ENCODE measurements around the gene B4GALNT4.
"Not testable (repeated sequence)": the region's sequence is repeated elsewhere in the genome, so short reads cannot be mapped to it uniquely, and the experiment has no call there.

Gene B4GALNT4

DNA sequence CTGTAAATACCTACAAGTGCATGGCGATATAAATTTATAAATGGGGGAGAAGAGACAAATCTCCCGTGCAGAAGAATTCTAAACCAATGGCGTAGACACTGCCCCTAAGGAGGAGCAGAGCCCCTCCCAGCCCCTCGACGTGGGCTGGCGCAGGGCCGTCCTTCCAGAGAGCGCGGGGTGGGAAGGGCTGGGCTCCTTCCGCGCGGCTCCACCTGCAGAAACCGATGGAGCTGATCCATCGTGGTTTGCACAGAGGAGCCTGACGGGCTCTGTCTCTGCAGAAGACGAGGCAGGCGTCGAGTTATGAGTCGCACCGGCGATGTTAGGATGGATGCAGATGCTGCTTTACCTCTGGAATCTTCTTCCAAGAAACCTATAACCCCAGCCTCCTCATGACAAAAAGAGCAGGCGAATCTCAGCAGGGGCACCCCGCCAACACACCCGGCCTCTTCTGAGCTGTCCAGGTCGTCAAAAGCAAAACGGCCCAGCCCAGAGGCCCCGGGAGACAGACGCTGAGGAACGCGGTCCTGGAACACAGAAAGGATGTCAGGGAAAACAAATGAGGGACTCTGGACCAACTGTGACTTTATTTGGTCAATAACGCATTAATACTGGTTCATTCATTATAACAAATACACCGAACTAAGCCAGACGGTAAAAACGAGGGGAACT lies 11.0 kb upstream of the B4GALNT4 start:
- no peak for DNase-seq (ENCODE audit: low read depth in 1 of 2, low spot score in 1 of 2)

DNA sequence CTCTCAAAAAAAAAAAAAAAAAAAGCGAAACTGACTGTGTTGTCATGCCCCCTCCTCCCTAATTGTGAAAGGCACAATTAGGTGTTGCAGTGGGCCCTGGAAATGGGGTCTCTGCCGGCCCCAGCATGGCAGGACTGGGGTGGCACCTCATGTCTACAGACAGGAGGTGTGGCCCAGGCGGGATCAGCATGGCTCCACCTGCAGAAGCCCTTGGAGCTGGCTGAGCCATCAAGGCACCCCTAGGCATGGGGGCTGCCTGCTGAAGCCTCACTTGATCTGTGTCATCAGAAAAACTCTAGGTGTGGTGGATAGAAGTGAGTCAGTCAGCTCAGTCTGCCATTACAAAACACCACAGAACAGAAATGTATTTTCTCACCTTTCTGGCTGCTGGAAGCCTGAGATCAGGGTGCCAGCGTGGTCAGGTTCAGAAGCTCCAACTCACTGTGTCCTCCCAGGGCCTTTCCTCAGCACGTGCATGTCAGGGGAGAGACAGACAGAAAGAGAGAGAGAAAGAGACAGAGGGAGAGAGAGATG lies 10.1 kb upstream of the B4GALNT4 start:
- DNase-seq (ENCODE audit: low read depth in 1 of 2, low spot score in 1 of 2) = no peak

DNA sequence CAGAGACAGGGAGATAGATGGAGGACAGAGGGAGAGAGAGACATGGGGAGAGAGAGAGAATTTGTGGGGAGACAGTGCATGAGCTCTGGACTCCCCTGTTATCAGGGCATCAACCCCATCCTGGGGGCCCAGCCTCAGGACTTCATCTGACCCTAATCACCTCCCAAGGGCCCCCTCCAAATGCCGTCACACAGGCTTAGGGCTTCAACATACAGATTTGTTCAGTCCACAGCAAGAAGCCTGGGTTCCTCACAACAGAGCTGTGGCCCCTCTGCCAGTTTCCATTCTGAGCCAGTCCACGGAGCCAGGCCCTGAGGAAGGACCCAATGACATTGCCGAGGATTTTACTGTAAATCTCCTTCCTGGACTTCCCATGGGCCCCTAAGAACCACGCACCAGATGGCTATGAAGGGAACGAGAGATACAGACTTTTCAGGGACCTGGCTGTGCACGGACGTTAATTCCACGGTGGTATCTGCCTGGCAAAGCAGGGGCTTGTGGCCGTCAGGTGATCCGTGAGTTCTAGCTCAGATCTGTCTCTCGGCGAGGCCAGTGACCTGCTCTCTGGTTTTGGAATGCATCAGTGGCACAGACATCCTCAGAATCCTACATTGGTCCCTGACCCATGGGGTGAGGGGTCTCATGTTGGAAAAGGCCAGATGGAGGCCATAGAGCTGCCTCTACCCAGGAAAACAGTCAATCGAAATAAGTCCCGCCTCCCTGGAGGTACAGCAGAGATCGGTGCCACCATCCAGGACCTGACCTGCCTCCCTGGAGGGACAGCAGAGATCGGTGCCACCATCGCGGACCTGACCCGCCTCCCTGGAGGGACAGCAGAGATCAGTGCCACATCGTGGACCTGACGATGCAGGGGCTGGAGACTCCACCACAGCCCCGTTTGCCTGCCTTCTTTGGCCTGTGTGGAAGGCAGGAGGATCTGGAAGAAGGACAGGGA lies 8.7 kb upstream of the B4GALNT4 start:
- no peak for DNase-seq (ENCODE audit: low read depth in 1 of 2, low spot score in 1 of 2)

DNA sequence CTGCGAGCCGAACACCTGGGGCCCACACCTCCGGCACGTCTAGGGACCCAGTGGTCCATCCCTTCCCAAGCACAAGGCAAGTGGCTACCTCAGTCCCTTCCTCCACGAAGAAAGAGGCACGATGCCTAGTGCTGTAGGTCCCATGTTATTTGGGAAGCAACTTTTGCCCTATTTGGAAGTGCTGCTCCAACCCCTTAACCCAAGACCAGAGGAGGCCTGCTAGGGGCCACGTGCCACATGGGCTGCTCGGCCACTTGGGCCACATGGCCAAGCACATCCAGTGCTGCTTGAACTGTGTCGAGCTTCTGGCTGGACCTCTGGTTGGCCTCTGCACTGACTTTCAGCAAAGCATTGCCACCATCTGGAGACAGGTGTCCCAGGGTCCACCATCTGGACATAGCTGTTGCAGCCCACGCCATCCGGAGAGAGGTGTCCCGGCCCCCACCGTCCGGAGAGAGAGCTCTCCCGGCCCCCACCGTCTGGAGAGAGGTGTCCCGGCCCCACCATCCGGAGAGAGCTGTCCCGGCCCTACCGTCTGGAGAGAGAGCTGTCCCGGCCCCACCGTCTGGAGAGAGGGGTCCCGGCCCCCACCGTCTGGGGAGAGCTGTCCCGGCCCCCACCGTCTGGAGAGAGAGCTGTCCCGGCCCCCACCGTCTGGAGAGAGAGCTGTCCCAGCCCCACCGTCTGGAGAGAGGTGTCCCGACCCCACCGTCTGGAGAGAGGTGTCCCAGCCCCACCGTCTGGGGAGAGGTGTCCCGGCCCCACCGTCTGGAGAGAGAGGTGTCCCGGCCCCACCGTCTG lies 6.5 kb upstream of the B4GALNT4 start:
- DNase-seq (ENCODE audit: low read depth in 1 of 2, low spot score in 1 of 2) = no peak

DNA sequence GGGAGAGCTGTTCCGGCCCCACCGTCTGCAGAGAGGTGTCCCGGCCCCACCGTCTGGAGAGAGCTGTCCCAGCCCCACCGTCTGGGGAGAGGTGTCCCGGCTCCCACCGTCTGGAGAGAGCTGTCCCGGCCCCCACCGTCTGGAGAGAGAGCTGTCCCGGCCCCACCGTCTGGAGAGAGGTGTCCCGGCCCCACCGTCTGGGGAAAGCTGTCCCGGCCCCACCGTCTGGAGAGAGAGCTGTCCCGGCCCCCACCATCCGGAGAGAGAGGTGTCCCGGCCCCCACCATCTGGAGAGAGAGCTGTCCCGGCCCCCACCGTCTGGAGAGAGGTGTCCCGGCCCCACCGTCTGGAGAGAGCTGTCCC lies 5.9 kb upstream of the B4GALNT4 start:
- DNase-seq (ENCODE audit: low read depth in 1 of 2, low spot score in 1 of 2) = not testable (repeated sequence)

DNA sequence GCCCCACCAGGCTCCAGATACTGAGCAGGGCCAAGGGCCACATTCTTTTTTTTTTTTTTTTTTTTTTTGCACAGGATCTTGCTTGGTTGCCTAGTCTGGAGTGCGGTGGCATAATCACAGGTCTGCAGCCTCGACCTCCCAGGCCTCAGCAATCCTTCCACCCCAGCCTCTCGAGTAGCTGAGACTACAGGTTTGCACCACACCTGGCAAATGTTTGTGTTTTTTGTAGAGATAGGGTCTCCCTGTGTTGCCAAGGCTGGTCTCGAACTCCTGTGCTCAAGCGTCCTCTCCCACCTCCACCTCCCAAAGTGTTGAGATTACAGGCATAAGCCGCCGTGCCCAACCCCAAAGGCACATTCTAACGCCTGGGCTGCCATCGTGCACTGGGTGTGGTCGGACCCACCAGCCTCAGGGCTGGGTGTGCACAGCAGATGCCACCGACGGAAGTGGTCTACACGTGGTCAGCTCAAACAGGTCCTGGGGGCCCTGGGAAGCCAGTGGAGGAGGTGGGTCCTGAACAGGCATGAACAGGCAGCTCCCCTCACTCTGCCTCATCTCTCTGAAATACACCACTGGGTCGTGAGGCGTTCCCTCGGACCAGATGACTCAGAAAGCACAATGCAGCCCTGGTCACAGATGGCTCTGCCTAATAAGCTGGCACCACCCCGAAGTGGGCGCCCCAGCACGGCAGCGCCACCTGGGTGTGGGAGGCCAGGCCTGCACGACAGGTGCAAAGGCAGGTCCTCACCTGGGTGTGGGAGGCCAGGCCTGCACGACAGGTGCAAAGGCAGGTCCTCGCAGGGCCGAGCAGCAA lies 5.1 kb upstream of the B4GALNT4 start:
- peak; percentile 23 to 26 for DNase-seq (ENCODE audit: low read depth in 1 of 2, low spot score in 1 of 2)

DNA sequence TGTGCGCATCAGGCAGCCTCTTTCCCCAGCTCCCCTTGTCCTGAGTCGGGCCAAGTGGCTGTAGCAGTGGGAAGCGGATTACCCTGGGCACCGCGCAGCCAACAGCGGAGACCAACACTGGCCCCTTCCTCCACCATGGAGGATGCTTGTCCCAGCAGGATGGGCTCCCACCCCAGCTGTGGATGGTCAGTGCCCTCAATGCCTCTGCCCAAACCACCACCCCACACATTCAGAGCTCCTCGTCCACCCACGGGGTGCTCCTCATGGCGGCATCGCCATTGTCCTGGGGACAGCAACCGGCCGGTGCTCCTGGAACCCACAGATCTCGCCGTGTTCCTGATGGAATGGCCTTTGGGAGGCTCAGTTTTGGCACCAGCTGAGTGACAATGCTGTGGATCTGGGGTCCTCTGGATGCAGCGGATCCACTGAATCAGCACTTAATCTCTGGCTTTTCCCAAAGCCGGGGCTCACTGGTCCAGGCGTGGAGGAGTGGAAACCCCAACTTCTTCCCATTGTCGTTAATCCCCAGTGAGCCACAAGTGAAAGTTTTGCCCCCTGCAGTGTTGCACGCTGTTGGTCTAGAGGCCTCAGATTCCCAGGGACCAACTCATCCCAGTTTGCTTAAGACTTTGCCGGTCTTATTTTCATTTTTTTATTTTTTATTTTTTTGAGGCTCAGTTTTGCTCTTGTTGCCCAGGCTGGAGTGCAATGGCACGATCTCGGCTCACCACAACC lies 4.1 kb upstream of the B4GALNT4 start:
- no peak for DNase-seq (ENCODE audit: low read depth in 1 of 2, low spot score in 1 of 2)

DNA sequence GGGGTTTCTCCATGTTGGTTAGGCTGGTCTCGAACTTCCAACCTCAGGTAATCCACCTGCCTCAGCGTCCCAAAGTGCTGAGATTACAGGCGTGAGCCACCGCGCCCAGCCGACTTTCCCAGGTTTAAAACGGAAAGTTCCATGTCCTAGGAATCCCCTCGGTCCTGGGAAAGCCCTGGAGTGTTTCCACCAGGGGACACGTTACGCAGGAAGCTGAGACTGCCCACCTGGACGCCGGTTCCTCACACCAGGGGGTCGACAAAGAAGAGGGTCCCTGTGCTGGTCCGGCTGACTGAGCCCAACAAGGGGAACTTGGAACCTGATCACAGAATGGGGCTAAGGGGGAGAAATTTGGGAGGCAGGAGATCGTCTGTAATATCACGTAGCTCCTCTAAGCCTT lies 3.5 kb upstream of the B4GALNT4 start:
- no peak for DNase-seq (ENCODE audit: low read depth in 1 of 2, low spot score in 1 of 2)

DNA sequence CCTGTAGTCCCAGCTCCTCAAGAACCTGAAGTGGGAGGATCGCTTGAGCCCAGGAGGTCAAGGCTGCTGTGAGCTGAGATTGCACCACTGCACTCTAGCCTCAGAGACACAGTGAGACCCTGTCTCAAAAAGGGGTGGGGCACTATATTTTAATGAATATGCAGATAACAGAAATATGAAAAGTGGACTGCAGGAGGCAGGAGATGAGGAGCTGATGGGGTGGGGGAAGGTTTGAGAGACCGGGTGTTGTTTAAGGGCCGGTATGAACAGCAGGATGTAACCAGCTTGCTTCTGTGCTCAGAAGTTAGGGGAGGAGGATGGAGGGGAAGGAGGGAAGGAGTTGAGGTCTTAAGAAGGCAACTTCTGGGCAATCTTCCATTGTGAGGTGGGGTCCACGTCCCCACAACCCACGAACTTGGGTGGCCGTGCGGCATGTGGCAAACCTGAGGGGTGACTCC lies 1.3 kb upstream of the B4GALNT4 start:
- DNase-seq (ENCODE audit: low read depth in 1 of 2, low spot score in 1 of 2) = no peak

DNA sequence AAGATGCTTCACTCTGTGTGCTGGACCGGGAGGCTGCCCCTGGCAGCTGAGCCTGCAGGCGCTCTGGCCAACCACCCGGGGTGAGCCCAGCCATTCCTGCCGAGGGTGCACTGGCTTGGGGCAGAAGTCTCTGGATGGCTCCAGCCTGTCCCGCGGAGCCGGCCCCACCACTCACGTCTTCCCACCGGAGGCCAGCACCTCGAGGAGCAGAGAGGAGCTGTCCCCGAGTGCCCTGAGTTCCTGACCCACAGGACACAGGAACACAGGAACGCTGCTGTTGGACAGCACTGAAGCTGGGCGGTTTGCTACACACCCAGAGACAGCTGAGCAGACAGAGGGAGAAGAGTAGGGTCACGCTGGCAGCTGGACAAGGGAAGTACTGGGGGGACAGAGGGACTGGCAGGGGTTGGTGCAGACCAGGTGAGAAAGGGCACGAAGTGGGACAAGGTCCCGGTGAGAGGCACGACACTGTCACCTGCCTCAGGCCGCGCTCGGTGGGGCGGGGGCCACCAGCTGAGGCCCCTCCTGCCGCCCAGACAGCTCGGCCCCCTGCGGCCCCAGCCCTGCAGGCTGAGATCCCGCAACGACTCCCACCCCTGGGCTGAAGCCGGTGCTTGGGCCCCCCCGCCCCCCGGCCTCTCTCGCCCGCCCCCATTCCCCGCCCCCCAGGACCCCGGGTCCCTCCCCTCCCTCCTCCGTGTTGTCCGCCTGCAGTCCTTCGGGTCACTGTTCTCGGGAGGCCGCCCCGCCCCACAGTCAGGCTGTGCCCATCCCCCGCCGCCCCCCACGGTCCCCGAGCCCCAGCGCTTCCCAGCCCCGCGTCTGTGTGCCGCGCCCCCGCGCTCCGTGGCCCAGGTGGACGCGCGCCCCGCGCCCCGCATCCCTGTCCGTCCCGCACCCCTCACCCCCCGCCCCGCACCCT lies 624 bp upstream of the B4GALNT4 start:
- no peak for DNase-seq (ENCODE audit: low read depth in 1 of 2, low spot score in 1 of 2)

DNA sequence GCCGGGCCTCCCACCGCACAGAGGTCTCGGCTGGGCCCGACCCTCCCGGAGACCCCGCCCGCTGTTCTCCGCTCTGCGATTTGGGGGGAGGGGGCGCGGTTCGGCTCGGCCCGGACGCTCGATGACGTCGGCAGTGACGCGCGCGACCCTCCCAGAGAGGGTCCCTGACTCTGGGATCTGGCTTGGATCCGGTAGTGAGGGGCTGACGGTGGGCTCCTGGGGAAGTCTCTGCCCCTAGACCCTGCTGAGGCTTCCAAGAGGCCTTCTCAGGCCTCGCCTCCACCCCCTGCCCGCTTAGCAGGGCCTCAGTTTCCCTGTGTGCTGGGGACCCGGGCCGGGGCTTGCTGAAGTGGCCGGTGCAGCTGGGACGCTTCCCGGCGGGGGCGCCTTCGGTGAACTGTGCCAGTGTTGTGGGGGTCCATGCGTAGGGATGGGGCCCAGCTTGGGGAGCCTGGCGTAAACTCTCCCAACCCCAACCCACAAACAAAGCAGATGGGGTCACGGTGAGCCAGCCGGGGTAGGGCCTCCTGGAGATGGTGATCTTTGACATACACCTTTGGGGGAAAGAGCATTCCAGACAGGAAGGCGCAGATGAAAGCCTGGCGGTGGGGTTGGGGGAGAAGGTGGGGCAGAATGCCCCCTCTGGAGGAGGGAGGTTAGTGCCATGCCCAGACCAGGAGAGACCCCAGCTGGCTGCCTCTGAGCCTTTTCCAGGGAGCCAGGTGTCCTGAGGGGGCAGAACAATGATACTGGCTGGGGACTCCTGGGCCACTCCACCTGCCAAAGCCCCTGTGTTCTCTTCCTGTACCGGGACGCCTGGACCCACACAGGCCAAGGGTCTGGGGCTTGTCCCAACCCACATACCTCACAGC lies 1.0 kb downstream of the B4GALNT4 start:
- no peak for DNase-seq (ENCODE audit: low read depth in 1 of 2, low spot score in 1 of 2)

DNA sequence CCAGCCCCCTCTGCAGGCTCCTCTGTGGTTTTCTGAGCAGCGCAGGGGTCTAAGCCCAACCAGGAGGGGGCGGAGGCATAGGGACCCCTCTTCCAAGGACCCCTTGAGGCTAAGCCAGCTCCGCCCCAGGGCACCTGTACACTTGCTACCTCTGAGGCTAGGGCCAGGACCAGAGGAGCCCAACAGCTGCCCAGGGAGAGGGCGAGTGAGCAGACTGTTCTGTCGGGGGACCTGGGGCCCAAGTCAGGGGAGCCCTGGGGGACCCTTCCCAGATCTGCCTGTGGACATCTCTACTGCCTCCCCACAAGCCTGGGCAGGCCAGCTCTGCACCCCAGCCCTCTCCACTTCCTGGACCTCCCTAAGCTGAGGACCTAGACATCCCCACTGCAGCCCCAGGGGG lies 1.8 kb downstream of the B4GALNT4 start:
- DNase-seq (ENCODE audit: low read depth in 1 of 2, low spot score in 1 of 2) = no peak

DNA sequence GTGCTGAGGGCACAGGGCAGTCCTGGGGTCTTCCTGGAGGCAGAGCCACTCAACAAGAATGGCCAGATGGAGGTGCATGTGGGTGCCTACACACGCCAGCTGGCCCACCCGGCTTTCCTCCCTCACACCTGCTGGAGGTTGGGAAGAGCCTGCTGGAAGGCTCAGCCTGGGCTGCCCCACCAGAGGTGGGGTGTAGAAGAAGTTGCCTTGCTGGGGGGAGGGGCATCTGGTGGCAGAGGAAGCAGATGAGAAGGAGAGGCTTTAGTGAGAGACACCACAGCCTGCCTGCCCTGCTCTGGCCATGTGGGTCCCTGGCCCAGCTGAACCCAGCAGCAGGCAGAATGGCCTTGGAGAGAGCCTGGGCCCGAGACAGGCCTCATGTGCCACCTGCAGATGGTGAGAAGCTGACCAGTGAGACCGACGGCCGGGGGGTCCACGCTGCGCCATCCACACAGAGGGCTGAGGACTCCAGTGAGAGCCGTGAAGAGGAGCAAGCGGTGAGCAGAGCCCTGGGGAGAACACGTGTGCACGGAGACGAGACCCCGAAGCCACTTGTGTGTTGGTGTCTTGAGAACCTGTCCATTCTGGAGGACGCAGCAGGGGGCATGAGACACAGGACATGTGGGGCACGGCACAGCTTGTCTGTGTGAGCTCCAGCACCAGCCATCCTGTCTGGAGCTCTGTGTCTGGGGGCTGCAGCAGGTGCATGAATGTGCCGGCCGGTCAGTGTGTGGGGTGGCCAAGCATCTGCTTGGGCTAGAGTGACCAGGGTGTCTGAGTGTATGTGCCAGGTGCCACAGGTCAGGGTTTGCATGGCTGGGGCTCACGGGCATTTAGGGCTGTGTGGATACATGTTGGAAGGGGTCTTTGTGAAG lies 2.7 kb downstream of the B4GALNT4 start:
- DNase-seq (ENCODE audit: low read depth in 1 of 2, low spot score in 1 of 2) = no peak

DNA sequence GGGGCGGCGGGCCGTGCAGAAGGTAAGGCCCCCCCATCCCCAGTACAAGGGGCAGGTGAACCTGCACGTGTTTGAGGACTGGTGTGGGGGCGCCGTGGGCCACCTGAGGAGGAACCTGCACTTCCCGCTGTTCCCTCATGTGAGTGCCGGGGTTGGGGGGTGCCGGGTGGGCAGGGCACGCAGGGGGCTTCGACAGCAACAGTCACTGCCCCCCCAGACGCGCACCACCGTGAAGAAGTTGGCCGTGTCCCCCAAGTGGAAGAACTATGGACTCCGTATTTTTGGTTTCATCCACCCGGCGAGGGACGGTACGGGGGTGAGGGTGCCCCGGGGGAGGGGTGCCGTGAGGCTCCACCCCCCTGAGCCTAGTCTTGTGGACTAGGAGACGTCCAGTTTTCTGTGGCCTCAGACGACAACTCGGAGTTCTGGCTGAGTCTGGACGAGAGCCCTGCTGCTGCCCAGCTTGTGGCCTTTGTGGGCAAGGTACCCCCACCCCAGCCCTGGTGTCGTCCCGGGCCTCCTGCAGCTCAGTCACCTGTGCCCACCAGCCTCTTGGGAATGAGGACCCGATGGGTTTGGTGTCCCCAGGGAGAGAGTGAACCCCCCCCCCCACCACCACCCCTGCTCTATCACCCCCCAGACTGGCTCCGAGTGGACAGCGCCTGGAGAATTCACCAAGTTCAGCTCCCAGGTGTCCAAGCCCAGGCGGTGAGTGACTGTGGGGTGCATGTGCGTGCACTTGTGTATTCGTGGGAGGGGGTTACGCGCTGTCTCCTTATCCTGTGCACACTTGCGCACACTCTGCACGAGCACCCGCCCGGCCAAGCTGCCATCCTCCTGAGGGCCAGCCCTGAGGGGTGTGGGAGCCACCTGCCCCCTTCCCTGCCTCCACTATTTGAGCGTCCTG lies 3.8 kb downstream of the B4GALNT4 start:
- no peak for DNase-seq (ENCODE audit: low read depth in 1 of 2, low spot score in 1 of 2)

DNA sequence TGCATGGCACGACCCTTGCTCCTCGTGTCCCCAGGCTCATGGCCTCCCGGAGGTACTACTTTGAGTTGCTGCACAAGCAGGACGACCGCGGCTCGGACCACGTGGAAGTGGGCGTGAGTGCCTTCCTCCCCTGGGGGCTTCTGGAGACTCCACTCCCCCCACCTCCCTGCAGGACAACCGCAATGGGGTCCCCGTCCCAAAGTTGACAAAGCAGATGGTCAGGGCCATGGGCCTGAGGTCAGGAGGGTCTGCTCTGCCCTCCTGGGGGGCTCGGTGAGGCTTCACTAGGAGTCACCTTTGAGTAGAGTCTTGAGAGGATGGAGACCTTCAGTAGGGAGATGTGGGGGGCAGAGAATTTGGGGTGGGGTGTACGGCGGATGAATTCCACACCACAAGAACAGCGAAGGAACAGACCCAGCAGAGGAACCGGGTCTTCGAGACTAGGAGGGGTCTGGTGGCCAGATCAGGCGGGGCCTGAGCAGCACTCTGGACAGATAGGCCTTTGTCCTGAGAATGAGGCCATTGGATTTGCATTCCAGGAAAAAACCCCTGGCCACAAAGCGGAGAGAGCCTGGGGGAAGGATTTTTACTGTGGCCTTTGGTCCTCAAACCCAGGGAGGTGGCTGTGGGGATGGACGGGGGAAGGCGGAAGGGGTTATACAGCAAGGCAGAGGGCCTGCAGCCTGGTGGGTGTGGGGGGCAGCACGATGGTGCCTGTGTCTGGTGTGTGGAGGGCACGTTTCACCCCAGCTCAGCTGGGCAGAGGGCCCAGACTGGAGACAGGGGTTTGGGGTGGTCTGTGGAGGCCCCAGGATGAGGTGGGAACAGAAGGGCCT lies 4.6 kb downstream of the B4GALNT4 start:
- DNase-seq (ENCODE audit: low read depth in 1 of 2, low spot score in 1 of 2) = no peak
